Measurements from ENCODE around the gene HIVEP1. TPM values are rescaled to one million over a fixed set of nuclear protein-coding genes. Genes with fewer than 3 reads are reported as not detected.

The HIVEP1 gene
- total RNA-seq, 2 donors from 2014 or later = 35.2 to 38.0 TPM

- DNase-seq (ENCODE audit: low spot score) = no peak
- H3K27ac ChIP-seq = no peak overlapping the region
- H3K9me3 ChIP-seq = no peaks in the 10 kb centered on the region
- H3K36me3 ChIP-seq = no peaks in the 10 kb centered on the region
- no peak for TF ChIP-seq POLR2A (IDR thresholded peaks at IDR 0.05)
- TF ChIP-seq, protein P1, sequence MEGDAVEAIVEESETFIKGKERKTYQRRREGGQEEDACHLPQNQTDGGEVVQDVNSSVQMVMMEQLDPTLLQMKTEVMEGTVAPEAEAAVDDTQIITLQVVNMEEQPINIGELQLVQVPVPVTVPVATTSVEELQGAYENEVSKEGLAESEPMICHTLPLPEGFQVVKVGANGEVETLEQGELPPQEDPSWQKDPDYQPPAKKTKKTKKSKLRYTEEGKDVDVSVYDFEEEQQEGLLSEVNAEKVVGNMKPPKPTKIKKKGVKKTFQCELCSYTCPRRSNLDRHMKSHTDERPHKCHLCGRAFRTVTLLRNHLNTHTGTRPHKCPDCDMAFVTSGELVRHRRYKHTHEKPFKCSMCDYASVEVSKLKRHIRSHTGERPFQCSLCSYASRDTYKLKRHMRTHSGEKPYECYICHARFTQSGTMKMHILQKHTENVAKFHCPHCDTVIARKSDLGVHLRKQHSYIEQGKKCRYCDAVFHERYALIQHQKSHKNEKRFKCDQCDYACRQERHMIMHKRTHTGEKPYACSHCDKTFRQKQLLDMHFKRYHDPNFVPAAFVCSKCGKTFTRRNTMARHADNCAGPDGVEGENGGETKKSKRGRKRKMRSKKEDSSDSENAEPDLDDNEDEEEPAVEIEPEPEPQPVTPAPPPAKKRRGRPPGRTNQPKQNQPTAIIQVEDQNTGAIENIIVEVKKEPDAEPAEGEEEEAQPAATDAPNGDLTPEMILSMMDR (IDR thresholded peaks at IDR 0.05) = no peak
- TF ChIP-seq POLR2AphosphoS5 (IDR thresholded peaks at IDR 0.05) = no peak
- no peak overlapping the region for H3K4me3 ChIP-seq
- no peaks in the 10 kb centered on the region for H3K4me1 ChIP-seq (replicated peaks)
- intact Hi-C loops (cut with DNase I) = no loop called here
- H3K27me3 ChIP-seq (replicated peaks; ENCODE audit: insufficient read depth) = no peaks in the 10 kb centered on the region
- whole genome bisulfite sequencing = 68% methylated on average over 8 of the region's 8 CpGs
These were observed 20.9 kb downstream of the HIVEP1 start for GRCh38 chr6:12032783-12033573.

- H3K27me3 ChIP-seq (replicated peaks; ENCODE audit: insufficient read depth) = no peaks in the 10 kb centered on the region
- no peaks in the 10 kb centered on the region for H3K36me3 ChIP-seq
- WGBS = 29% methylated on average over 4 of the region's 4 CpGs
- intact Hi-C loops (cut with DNase I) = no loop called here
- no peaks in the 10 kb centered on the region for H3K9me3 ChIP-seq
- H3K4me1 ChIP-seq (replicated peaks) = no peaks in the 10 kb centered on the region
- peak; percentile 69 for TF ChIP-seq POLR2AphosphoS5 (IDR thresholded peaks at IDR 0.05)
- TF ChIP-seq, protein P1 (IDR thresholded peaks at IDR 0.05) = no peak
- no peak overlapping the region for H3K4me3 ChIP-seq
- H3K27ac ChIP-seq = no peak overlapping the region
- DNase-seq (ENCODE audit: low spot score) = no peak
These were observed 21.7 kb downstream of the HIVEP1 start for GRCh38 chr6:12033770-12034169.

DNA sequence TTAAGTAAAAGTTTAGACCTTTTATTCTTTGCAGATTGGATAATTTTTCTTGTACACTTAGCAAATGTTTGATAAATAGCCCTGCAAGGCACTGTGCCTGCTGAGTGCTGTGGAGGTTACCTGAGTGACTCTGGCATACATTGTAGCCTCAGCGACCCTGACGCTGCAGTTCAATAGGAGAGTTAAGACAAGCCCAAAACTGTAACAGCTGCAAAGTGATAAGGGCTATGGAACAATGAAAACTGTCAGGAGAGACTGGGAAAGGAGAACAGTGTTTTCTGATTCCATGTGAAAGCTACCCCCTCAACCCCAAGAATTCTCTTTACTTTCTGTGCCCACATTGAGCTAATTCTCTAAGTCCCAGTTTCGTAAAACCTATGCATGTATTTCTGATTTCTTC, 22.2 kb downstream of the HIVEP1 start:
- H3K4me3 ChIP-seq = no peak overlapping the region
- H3K9me3 ChIP-seq = no peaks in the 10 kb centered on the region
- TF ChIP-seq, protein P1 (IDR thresholded peaks at IDR 0.05) = no peak
- no peak for TF ChIP-seq POLR2A (IDR thresholded peaks at IDR 0.05)
- TF ChIP-seq POLR2AphosphoS5 (IDR thresholded peaks at IDR 0.05) = no peak
- H3K27me3 ChIP-seq (replicated peaks; ENCODE audit: insufficient read depth) = no peaks in the 10 kb centered on the region
- no peak overlapping the region for H3K27ac ChIP-seq
- DNase-seq (ENCODE audit: low spot score) = no peak
- WGBS = 42% methylated on average over 3 of the region's 3 CpGs
- intact Hi-C loops (cut with DNase I) = no loop called here
- H3K4me1 ChIP-seq (replicated peaks) = no peaks in the 10 kb centered on the region
- H3K36me3 ChIP-seq = no peaks in the 10 kb centered on the region

DNA sequence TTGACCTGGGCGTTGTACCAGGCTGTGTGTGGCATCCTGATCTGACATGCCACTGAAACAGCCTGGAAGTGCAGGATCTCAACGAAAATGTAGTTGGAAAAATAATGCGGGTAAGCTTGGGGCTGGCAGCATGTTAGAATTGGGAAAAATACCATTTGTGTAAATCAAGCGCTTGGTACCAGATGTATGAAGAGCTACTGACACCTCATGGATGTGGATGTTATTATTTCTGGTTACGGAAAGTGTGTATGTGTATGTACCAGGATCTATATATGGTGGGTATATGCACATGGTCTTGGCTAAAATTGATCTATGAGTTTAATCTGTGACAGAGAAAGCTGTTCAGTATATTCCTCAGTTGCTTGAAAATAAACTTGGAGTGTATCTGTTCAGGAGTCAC, 22.7 kb downstream of the HIVEP1 start:
- TF ChIP-seq POLR2A (IDR thresholded peaks at IDR 0.05) = no peak
- TF ChIP-seq, protein P1 (IDR thresholded peaks at IDR 0.05) = no peak
- no peak for TF ChIP-seq POLR2AphosphoS5 (IDR thresholded peaks at IDR 0.05)
- no peaks in the 10 kb centered on the region for H3K36me3 ChIP-seq
- no peaks in the 10 kb centered on the region for H3K27me3 ChIP-seq (replicated peaks; ENCODE audit: insufficient read depth)
- intact Hi-C loops (cut with DNase I) = no loop called here
- H3K4me3 ChIP-seq = no peak overlapping the region
- no peak overlapping the region for H3K27ac ChIP-seq
- no peaks in the 10 kb centered on the region for H3K4me1 ChIP-seq (replicated peaks)
- 75% methylated on average over 5 of the region's 5 CpGs for WGBS
- DNase-seq (ENCODE audit: low spot score) = no peak
- no peaks in the 10 kb centered on the region for H3K9me3 ChIP-seq

DNA sequence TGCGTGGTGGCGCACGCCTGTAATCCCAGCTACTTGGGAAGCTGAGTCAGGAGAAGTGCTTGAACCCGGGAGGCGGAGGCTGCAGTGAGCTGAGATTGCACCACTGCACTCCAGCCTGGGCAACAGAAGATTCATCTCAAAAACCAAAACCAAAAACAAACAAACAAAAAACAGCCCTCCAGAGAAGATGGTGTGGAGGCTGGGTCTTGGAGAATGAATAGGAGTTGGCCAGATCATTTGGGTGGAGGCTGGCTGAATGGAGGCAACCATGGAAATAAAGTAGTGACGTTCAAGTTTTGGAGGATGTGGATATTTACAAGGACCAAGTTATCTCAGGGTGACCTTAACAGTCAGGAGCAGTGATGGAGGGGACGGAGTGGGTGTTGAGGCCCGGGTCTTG, 24.7 kb downstream of the HIVEP1 start:
- Histone ChIP-seq H3K4me1 (replicated peaks) (no peaks in the 10 kb centered on the region), H3K4me3 (no peak overlapping the region), H3K36me3 (no peaks in the 10 kb centered on the region), H3K27ac (no peak overlapping the region), H3K9me3 (no peaks in the 10 kb centered on the region), H3K27me3 (replicated peaks; ENCODE audit: insufficient read depth) (no peaks in the 10 kb centered on the region)
- DNase-seq (ENCODE audit: low spot score) = no peak
- no peak for TF ChIP-seq POLR2A (IDR thresholded peaks at IDR 0.05)
- intact Hi-C loops (cut with DNase I) = no loop called here
- WGBS = 96% methylated on average over 8 of the region's 8 CpGs

Measured in prostate gland (tissue), 2 donors.